H1 (cell line): ENCODE results near the gene RAB3IL1. TPM values are rescaled to one million over a fixed set of nuclear protein-coding genes. Genes with fewer than 3 reads are reported as not detected.

Source experiments
- CTCF ChIA-PET: fragments of 300-600 bp; sonication (Branson Sonifier 250); formaldehyde crosslinking; loops from one replicate; lab custom pipeline; 2021; ENCODE audit not compliant: partially characterized antibody; lab: Charles Lee
- POLR2A ChIA-PET: fragments of 300-600 bp; sonication (Branson Sonifier 250); formaldehyde crosslinking; loops from one replicate; lab custom pipeline; 2021; ENCODE audit warnings: inconsistent platforms; ENCODE audit not compliant: partially characterized antibody; lab: Charles Lee
- DNase-seq, 2 experiments: peaks; one replicate each; pipeline versions ENCODE4 v3.0.0 to v3.0.0-alpha.2; 2010 to 2022; ENCODE audit warnings: low spot score in 2 of 2, low read depth in 1 of 2, mixed read lengths in 1 of 2
- FAIRE-seq: peaks from 2 replicates; lab custom pipeline; 2011; peaks lifted over from hg19 to GRCh38; lab: Jason Lieb, UNC
- H2AFZ ChIP-seq: 2 replicates; pipeline ENCODE4 v1.8.1; 2012; ENCODE audit warnings: low read length, inconsistent platforms
- H2AK5ac ChIP-seq: 2 replicates; pipeline ENCODE4 v1.6.1; 2013; ENCODE audit warnings: low read depth, low read length
- H2BK120ac ChIP-seq: replicated peaks from 2 replicates; pipeline ENCODE3; 2013; ENCODE audit warnings: low read depth, low read length, inconsistent platforms
- H2BK12ac ChIP-seq: 2 replicates; pipeline ENCODE4 v1.6.1; 2013; ENCODE audit warnings: low read depth, low read length
- H2BK15ac ChIP-seq: 2 replicates; pipeline ENCODE4 v1.6.1; 2013; ENCODE audit warnings: low read length
- H2BK20ac ChIP-seq: 2 replicates; pipeline ENCODE4 v1.6.1; 2013; ENCODE audit warnings: low read length
- H2BK5ac ChIP-seq: 2 replicates; pipeline ENCODE4 v1.6.1; 2013; ENCODE audit warnings: low read depth, low read length
- H3K14ac ChIP-seq: 2 replicates; pipeline ENCODE4 v1.6.1; 2013; ENCODE audit warnings: inconsistent platforms; ENCODE audit not compliant: insufficient read length
- H3K18ac ChIP-seq: 2 replicates; pipeline ENCODE4 v1.6.1; 2013; ENCODE audit warnings: low read length; ENCODE audit errors: extremely low read depth
- H3K23ac ChIP-seq: 2 replicates; pipeline ENCODE4 v1.6.1; 2013; ENCODE audit warnings: inconsistent platforms; ENCODE audit not compliant: insufficient read length
- H3K23me2 ChIP-seq: 2 replicates; pipeline ENCODE4 v1.6.1; 2013; ENCODE audit warnings: low read depth, low read length
- H3K27ac ChIP-seq: 2 replicates; pipeline ENCODE4 v1.6.1; 2011; ENCODE audit warnings: low read depth, low read length, inconsistent platforms
- H3K27me3 ChIP-seq, 4 experiments: replicated peaks in 1 of 4; 1 replicate in 1 of 4; 2 replicates in 3 of 4; pipeline versions ENCODE4 v1.6.1 to v1.8.1; 2011 to 2013; ENCODE audit warnings: low read length in 3 of 4, mild to moderate bottlenecking in 3 of 4, inconsistent platforms in 2 of 4, mixed read lengths in 2 of 4, moderate library complexity in 1 of 4; ENCODE audit not compliant: control insufficient read depth in 3 of 4, insufficient read depth in 3 of 4; ENCODE audit errors: extremely low read depth in 1 of 4
- H3K36me3 ChIP-seq, 4 experiments: 2 replicates each; pipeline versions ENCODE4 v1.6.1 to v1.8.1; 2011 to 2013; ENCODE audit warnings: mild to moderate bottlenecking in 4 of 4, low read length in 3 of 4, moderate library complexity in 2 of 4, control low read depth in 1 of 4, inconsistent platforms in 1 of 4; ENCODE audit not compliant: insufficient read depth in 4 of 4, control insufficient read depth in 2 of 4
- H3K4ac ChIP-seq: replicated peaks from 2 replicates; pipeline ENCODE3; 2013; ENCODE audit warnings: low read length, low read depth, mixed read lengths, inconsistent platforms; ENCODE audit not compliant: insufficient read length
- H3K4me1 ChIP-seq, 4 experiments: replicated peaks in 1 of 4; 1 replicate in 1 of 4; 2 replicates in 3 of 4; pipeline versions ENCODE4 v1.6.1 to v1.8.1; 2011 to 2013; ENCODE audit warnings: low read length in 3 of 4, inconsistent platforms in 2 of 4, mixed read lengths in 1 of 4; ENCODE audit not compliant: insufficient read depth in 4 of 4, control insufficient read depth in 3 of 4
- H3K4me2 ChIP-seq, 2 experiments: 2 replicates each; pipeline versions ENCODE4 v1.6.1 to v1.8.1; 2011 to 2013; ENCODE audit warnings: low read depth in 2 of 2, low read length in 2 of 2, control low read depth in 1 of 2, inconsistent platforms in 1 of 2, mild to moderate bottlenecking in 1 of 2; ENCODE audit not compliant: insufficient read depth in 1 of 2
- H3K4me3 ChIP-seq, 4 experiments: fragments of 200-600, 300-600 bp in 1 of 4; sonication (generic), shearing (Covaris generic), sonication (Bioruptor Twin) in 1 of 4; 2 replicates each; pipeline versions ENCODE4 v1.5.1 to v1.8.1; 2011 to 2016; ENCODE audit warnings: low read length in 4 of 4, low read depth in 3 of 4, control low read depth in 2 of 4, inconsistent platforms in 2 of 4, mild to moderate bottlenecking in 2 of 4, mixed read lengths in 1 of 4, moderate library complexity in 1 of 4; ENCODE audit not compliant: insufficient read depth in 2 of 4; ENCODE audit errors: extremely low read depth in 1 of 4
- H3K56ac ChIP-seq: replicated peaks from 2 replicates; pipeline ENCODE3; 2013; ENCODE audit warnings: low read depth, mild to moderate bottlenecking, mixed read lengths, low read length, inconsistent platforms; ENCODE audit not compliant: insufficient read length
- H3K79me1 ChIP-seq: 2 replicates; pipeline ENCODE4 v1.6.1; 2013; ENCODE audit warnings: low read depth, low read length, control low read depth
- H3K79me2 ChIP-seq, 2 experiments: 2 replicates each; pipeline versions ENCODE4 v1.6.1 to v1.8.1; 2012 to 2013; ENCODE audit warnings: low read length in 2 of 2, mild to moderate bottlenecking in 2 of 2, inconsistent platforms in 1 of 2; ENCODE audit not compliant: insufficient read depth in 2 of 2, control insufficient read depth in 1 of 2
- H3K9ac ChIP-seq, 4 experiments: replicated peaks in 1 of 4; 1 replicate in 1 of 4; 2 replicates in 3 of 4; pipeline versions ENCODE4 v1.6.1 to v1.8.1; 2011 to 2013; ENCODE audit warnings: low read depth in 3 of 4, low read length in 3 of 4, control low read depth in 2 of 4, mild to moderate bottlenecking in 2 of 4, moderate library complexity in 2 of 4, inconsistent platforms in 1 of 4; ENCODE audit errors: extremely low read depth in 1 of 4
- H3K9me3 ChIP-seq, 2 experiments: 2 replicates each; pipeline versions ENCODE4 v1.6.1 to v1.8.1; 2012 to 2013; ENCODE audit warnings: mild to moderate bottlenecking in 2 of 2, moderate library complexity in 2 of 2, control low read depth in 1 of 2, inconsistent platforms in 1 of 2, low read depth in 1 of 2, low read length in 1 of 2, mixed read lengths in 1 of 2; ENCODE audit not compliant: insufficient read depth in 2 of 2
- H4K20me1 ChIP-seq, 2 experiments: replicated peaks in 1 of 2; 2 replicates each; pipeline versions ENCODE3 to v1.8.1; 2011 to 2013; ENCODE audit warnings: inconsistent platforms in 2 of 2, low read length in 2 of 2, mild to moderate bottlenecking in 1 of 2; ENCODE audit not compliant: insufficient read depth in 2 of 2, control insufficient read depth in 1 of 2
- H4K5ac ChIP-seq: 2 replicates; pipeline ENCODE4 v1.6.1; 2013; ENCODE audit warnings: low read length, low read depth, mixed read lengths, inconsistent platforms; ENCODE audit not compliant: insufficient read length
- H4K8ac ChIP-seq: 2 replicates; pipeline ENCODE4 v1.8.0; 2013; ENCODE audit warnings: mild to moderate bottlenecking, moderate library complexity, low read length, inconsistent platforms; ENCODE audit not compliant: insufficient read depth; ENCODE audit errors: extremely low read depth
- H4K91ac ChIP-seq: replicated peaks from 2 replicates; pipeline ENCODE3; 2013; ENCODE audit warnings: low read length, mixed read lengths, inconsistent platforms; ENCODE audit not compliant: insufficient read length
- BCL11A ChIP-seq, 2 experiments: IDR thresholded peaks; one replicate each; pipeline ENCODE4 v1.6.1; 2011; ENCODE audit warnings: low read depth in 2 of 2, low read length in 2 of 2, mild to moderate bottlenecking in 2 of 2
- CBX8 ChIP-seq: fragments of 300-800, 300-1000 bp; sonication (generic); IDR thresholded peaks from 2 replicates; pipeline ENCODE4 v1.7.1; 2016; ENCODE audit warnings: low read depth, low read length, borderline replicate concordance
- GABPA ChIP-seq: IDR thresholded peaks from 2 replicates; pipeline ENCODE4 v1.6.1; 2011; ENCODE audit warnings: mild to moderate bottlenecking, low read length, moderate library complexity, borderline replicate concordance; ENCODE audit not compliant: insufficient read depth
- HDAC6 ChIP-seq: IDR thresholded peaks from one replicate; pipeline ENCODE4 v1.7.1; 2012; ENCODE audit warnings: low read depth, mild to moderate bottlenecking, inconsistent platforms, low read length, moderate library complexity
- POLR2AphosphoS5 ChIP-seq: IDR thresholded peaks from 2 replicates; pipeline ENCODE4 v1.6.1; 2011; ENCODE audit warnings: low read depth, low read length
- SIN3A ChIP-seq, 2 experiments: IDR thresholded peaks in 1 of 2; conservative IDR thresholded peaks in 1 of 2; 2 replicates each; pipeline ENCODE4 v1.6.1; 2011 to 2012; ENCODE audit warnings: low read length in 2 of 2, improper control_type of control experiment in 1 of 2, low read depth in 1 of 2, mild to moderate bottlenecking in 1 of 2
- SIX5 ChIP-seq: IDR thresholded peaks from 2 replicates; pipeline ENCODE4 v1.6.1; 2011; ENCODE audit warnings: mild to moderate bottlenecking, low read depth, low read length
- SP4 ChIP-seq: IDR thresholded peaks from 2 replicates; pipeline ENCODE4 v1.6.1; 2012; ENCODE audit warnings: low read length, inconsistent platforms
- SUZ12 ChIP-seq: fragments of 200-600 bp; sonication (generic); IDR thresholded peaks from 2 replicates; pipeline ENCODE4 v1.6.1; 2012; ENCODE audit warnings: mild to moderate bottlenecking, inconsistent platforms, low read length, moderate library complexity, mixed read lengths
- TBP ChIP-seq: IDR thresholded peaks from 2 replicates; pipeline ENCODE4 v1.6.1; 2011; ENCODE audit warnings: low read depth, low read length, improper control_type of control experiment
- WGBS, 2 experiments: shearing (Covaris generic) in 1 of 2; methylation state at CpG; one replicate each; pipeline versions ENCODE4 v1.1.6 to v1.1.7; 2013 to 2015; ENCODE audit warnings: low lambda C conversion rate in 2 of 2, mixed read lengths in 2 of 2, inconsistent platforms in 1 of 2, low coverage in 1 of 2, missing lambda C conversion rate in 1 of 2; ENCODE audit not compliant: insufficient replicate concordance in 2 of 2, insufficient coverage in 1 of 2, insufficient read length in 1 of 2; ENCODE audit errors: extremely low coverage in 1 of 2, missing lambda C conversion rate in 1 of 2; 5-methylcytosine and 5-hydroxymethylcytosine counted together
- polyA plus RNA-seq, 7 experiments: library from polyadenylated mRNA; depleted of rRNA in 3 of 7; stranded (reverse) in 5 of 7; unstranded in 2 of 7; fragments of >200 nt in 5 of 7; fragments of 200-250 nt in 2 of 7; gene quantifications; 1 replicate in 5 of 7; 2 replicates in 1 of 7; 4 replicates in 1 of 7; pipeline versions ENCODE4 v1.2.1 to v1.2.3, GENCODE V29; 2011 to 2013; ENCODE audit warnings: missing spikeins in 2 of 7, mixed read lengths in 2 of 7
- total RNA-seq: library from RNA; stranded (reverse); fragmentation: NEBNext Ultra II Directional; extraction: Animal tissue kit (Norgen Biotek cat#: 25700); gene quantifications from 2 replicates; pipeline ENCODE4 v1.2.1, GENCODE V29; 2021
- TF ChIP-seq, protein P1 (sequence below), 3 experiments: IDR thresholded peaks; 1 replicate in 2 of 3; 2 replicates in 1 of 3; pipeline versions ENCODE4 v1.5.1 to v1.6.1; 2011; ENCODE audit warnings: low read length in 3 of 3, mild to moderate bottlenecking in 3 of 3, inconsistent platforms in 2 of 3, low read depth in 1 of 3, moderate library complexity in 1 of 3; ENCODE audit not compliant: insufficient read depth in 1 of 3; ENCODE audit errors: control extremely low read depth in 1 of 3

Gene RAB3IL1
- total and polyA plus RNA-seq, 2 of the 8 experiments (the other 6 are each of a cell fraction or from before 2014, with no cell fraction given), result 6.8 to 7.9 TPM

DNA sequence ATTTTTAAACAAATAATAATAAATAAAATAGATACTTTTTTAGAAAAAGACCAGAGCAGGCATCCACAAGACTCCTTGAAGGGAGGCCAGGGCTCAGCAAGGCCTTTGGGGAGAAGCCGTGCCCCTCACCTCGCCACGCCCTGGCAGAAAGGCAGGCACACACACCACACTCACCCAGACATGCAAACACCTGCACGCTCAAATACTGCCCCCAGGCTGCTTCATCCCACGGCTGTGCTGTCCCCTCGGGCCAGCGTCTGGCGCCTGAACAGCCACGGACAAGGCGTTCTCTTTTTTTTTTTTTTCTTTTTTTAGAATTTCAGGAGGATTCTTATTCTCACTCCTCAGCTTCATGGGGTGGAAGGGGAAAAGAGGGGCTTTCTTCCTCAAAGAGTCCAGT is 27.5 kb downstream of the RAB3IL1 start:
- Histone ChIP-seq H3K4me3 (no peak overlapping the region), H3K9me3 (no peaks in the 10 kb centered on the region), H3K23ac (no peak overlapping the region), H4K20me1 (peaks cover 2 to 6% of the 10 kb centered on the region in 2 experiments), H2AFZ (no peak overlapping the region), H3K79me2 (peaks cover 0 to 2% of the 10 kb centered on the region in 2 experiments; a peak in 1 of 4 replicates), H4K91ac (no peak overlapping the region), H3K56ac (no peak overlapping the region), H3K36me3 (no peaks in the 10 kb centered on the region), H2BK5ac (no peak overlapping the region), H3K18ac (no peak overlapping the region), H2BK15ac (no peak overlapping the region), H2BK120ac (no peak overlapping the region), H3K4ac (no peak overlapping the region), H2BK20ac (no peak overlapping the region), H4K8ac (no peak overlapping the region), H3K27ac (no peak overlapping the region), H2BK12ac (no peak overlapping the region), H3K4me2 (peak overlapping the region; percentile 90 to 98; a peak in 2 of 4 replicates), H3K14ac (no peak overlapping the region), H3K9ac (no peak overlapping the region), H4K5ac (no peak overlapping the region), H3K79me1 (no peaks in the 10 kb centered on the region; the same call in 1 of the 2 replicates), H2AK5ac (no peak overlapping the region), H3K4me1 (peaks cover 0 to 17% (median 8%) of the 10 kb centered on the region in 4 experiments; a peak in 6 of 7 replicates), H3K27me3 (no peaks in the 10 kb centered on the region), H3K23me2 (peaks cover 8% of the 10 kb centered on the region; the same call in 1 of the 2 replicates)
- WGBS, 2 experiments, result 97% methylated on average over 10 of the region's 10 CpGs; no CpG with 5 or more reads in 1 of the 2 experiments
- ChIA-PET CTCF (interaction anchor here (0.6 to 23.2 kb wide), 7 partner anchors 8 to 218 kb away, joined by 3 to 658 read pairs (median 6); partner anchors contain the start of gene BEST1), POLR2A (interaction anchor here (0.6 kb wide), 1 partner anchor 146 kb away, joined by 3 read pairs; no protein-coding TSS in a partner anchor)
- FAIRE-seq (no peak), DNase-seq (no peak)
- TF ChIP-seq, protein P1, sequence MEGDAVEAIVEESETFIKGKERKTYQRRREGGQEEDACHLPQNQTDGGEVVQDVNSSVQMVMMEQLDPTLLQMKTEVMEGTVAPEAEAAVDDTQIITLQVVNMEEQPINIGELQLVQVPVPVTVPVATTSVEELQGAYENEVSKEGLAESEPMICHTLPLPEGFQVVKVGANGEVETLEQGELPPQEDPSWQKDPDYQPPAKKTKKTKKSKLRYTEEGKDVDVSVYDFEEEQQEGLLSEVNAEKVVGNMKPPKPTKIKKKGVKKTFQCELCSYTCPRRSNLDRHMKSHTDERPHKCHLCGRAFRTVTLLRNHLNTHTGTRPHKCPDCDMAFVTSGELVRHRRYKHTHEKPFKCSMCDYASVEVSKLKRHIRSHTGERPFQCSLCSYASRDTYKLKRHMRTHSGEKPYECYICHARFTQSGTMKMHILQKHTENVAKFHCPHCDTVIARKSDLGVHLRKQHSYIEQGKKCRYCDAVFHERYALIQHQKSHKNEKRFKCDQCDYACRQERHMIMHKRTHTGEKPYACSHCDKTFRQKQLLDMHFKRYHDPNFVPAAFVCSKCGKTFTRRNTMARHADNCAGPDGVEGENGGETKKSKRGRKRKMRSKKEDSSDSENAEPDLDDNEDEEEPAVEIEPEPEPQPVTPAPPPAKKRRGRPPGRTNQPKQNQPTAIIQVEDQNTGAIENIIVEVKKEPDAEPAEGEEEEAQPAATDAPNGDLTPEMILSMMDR (IDR thresholded peaks at IDR 0.05; ENCODE audit: control extremely low read depth in 1 of 3, insufficient read depth in 1 of 3, low read depth in 1 of 3, low read length in 3 of 3), result no peak
- TF ChIP-seq HDAC6 (no peak), GABPA (no peak), SUZ12 (no peak), SP4 (no peak), SIN3A (conservative IDR thresholded peaks at IDR 0.05 in 1 of 2, IDR thresholded peaks at IDR 0.05 in 1 of 2; ENCODE audit: low read depth in 1 of 2, low read length in 2 of 2) (no peak), BCL11A (IDR thresholded peaks at IDR 0.05; ENCODE audit: low read depth in 2 of 2, low read length in 2 of 2) (no peak), SIX5 (no peak), CBX8 (no peak), POLR2AphosphoS5 (no peak), TBP (no peak)
